Calu3 (cell line): Measurements from ENCODE around the gene DTNB. TPM values are rescaled to one million over a fixed set of nuclear protein-coding genes. Genes with fewer than 3 reads are reported as not detected.

Experiments used
- BruUV-seq: library from RNA; stranded (reverse); fragments of 400-500 nt; replicated peaks from 2 replicates; lab custom pipeline; 2021; lab: Mats Ljungman, UMichigan
- CTCF ChIA-PET: fragments of 300-600 bp; sonication (Branson Sonifier 250); formaldehyde crosslinking; loops from one replicate; lab custom pipeline; 2022; ENCODE audit warnings: antibody characterized with exemption; lab: Charles Lee
- DNase-seq: peaks from one replicate; pipeline ENCODE4 v3.0.0; 2022
- H3K27ac Mint-ChIP-seq: one replicate; pipeline ENCODE4 v1.8.0; 2022; ENCODE audit warnings: mixed read lengths; ENCODE audit not compliant: unreplicated experiment
- H3K27me3 Mint-ChIP-seq: one replicate; pipeline ENCODE4 v1.8.0; 2022; ENCODE audit warnings: mixed read lengths; ENCODE audit not compliant: unreplicated experiment
- H3K36me3 Mint-ChIP-seq: one replicate; pipeline ENCODE4 v1.8.0; 2022; ENCODE audit warnings: mild to moderate bottlenecking, moderate library complexity, mixed read lengths; ENCODE audit not compliant: insufficient read depth, unreplicated experiment
- H3K4me1 Mint-ChIP-seq: one replicate; pipeline ENCODE4 v1.8.0; 2022; ENCODE audit warnings: mild to moderate bottlenecking, low read depth, mixed read lengths; ENCODE audit not compliant: unreplicated experiment
- H3K4me3 Mint-ChIP-seq: one replicate; pipeline ENCODE4 v1.8.0; 2022; ENCODE audit warnings: mild to moderate bottlenecking, low read depth, moderate library complexity, mixed read lengths; ENCODE audit not compliant: unreplicated experiment
- H3K9me3 Mint-ChIP-seq: one replicate; pipeline ENCODE4 v1.8.0; 2022; ENCODE audit warnings: low read depth, mixed read lengths; ENCODE audit not compliant: unreplicated experiment
- CTCF ChIP-seq: fragments of 200-600 bp; IDR thresholded peaks from one replicate; pipeline ENCODE4 v1.8.0; 2022; ENCODE audit warnings: antibody characterized with exemption; ENCODE audit not compliant: unreplicated experiment
- intact Hi-C: fragments of 100-400 bp; cut with micrococcal nuclease; formaldehyde crosslinking; loops from one replicate; pipeline ENCODE4 v1.10.0; 2022; ENCODE audit not compliant: unreplicated experiment
- total RNA-seq: library from RNA; stranded (reverse); gene quantifications from 2 replicates; pipeline ENCODE4 v1.2.3, GENCODE V29; 2022

The DTNB gene
- total RNA-seq, 1 experiment from 2014 or later: 27.3 TPM

DNA sequence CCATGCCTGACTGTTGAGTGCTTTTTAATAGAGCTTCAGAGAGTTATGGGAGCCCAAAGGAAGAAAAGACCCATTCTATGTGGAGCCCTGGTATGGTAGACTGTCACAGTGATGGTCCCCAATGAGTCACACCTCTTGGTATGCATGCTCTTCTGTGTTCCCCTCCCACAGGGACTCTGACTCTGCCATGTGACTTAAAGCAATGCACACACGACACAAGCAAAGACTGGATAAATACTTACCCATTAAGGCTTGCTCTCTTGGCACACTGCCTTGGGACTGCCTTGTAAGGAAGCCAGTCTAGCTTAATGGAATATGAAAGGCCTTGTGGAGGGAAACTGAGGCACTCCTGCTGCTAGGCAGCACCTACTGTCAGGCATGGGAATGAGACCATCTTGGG, 16.7 kb upstream of the DTNB start:
- peak; percentile 63 for DNase-seq
- Mint-ChIP-seq H3K36me3 (no peaks in the 10 kb centered on the region), H3K9me3 (no peaks in the 10 kb centered on the region), H3K27ac (no peak overlapping the region), H3K4me1 (peaks cover 10% of the 10 kb centered on the region), H3K27me3 (no peaks in the 10 kb centered on the region), H3K4me3 (no peak overlapping the region)
- no TSS peak for BruUV-seq
- intact Hi-C loops: no loop called here
- CTCF ChIA-PET: interaction anchor here (1.0 to 1.3 kb wide), 2 partner anchors 9 to 72 kb away, joined by 3 to 7 read pairs; no protein-coding TSS in a partner anchor
- no peak for TF ChIP-seq CTCF

DNA sequence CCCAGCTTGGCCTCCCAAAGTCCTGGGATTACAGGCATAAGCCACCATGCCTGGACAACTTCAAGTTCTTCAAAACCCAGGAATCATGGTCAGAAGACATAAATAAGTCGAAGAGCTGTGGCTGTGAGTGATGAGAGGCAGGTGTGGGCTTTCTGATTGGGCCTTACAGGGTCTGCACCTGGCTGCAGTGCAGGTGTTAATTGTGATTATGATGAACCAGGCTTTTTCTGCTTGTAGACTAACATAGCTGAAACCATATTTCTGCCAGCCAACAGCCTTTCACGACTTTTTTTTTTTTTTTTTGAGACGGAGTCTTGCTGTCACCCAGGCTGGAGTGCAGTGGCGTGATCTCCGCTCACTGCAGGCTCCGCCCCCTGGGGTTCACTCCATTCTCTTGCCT, 14.9 kb upstream of the DTNB start:
- no peaks in the 10 kb centered on the region for H3K36me3 Mint-ChIP-seq
- no peak for DNase-seq
- intact Hi-C loops: no loop called here

DNA sequence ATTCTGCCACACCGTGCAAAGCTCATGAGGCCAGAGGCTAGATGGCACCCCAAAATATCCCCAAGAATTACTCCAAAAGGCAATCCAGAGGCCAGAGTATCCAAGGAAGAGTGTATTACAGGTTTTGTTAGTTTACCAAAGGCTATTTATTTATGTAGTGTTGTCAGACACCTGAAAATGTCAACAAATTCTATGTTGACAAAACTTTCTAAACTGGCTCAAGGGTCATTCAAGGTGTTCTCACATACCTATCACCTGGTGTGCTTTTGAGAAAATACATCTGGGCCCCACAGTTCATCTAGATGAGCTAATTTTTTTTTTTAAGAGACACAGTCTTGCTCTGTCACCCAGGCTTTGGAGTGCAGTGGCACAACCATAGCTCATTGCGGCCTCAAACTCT, 12.4 kb upstream of the DTNB start:
- TF ChIP-seq CTCF: no peak

More for the DNA sequence above, 14.9 kb upstream of the DTNB start:
- BruUV-seq: no TSS peak
- CTCF ChIA-PET: no interaction called here
- H3K27ac Mint-ChIP-seq: no peak overlapping the region
- H3K4me3 Mint-ChIP-seq: no peak overlapping the region
- peaks cover 10% of the 10 kb centered on the region for H3K4me1 Mint-ChIP-seq
- TF ChIP-seq CTCF: no peak
- no peaks in the 10 kb centered on the region for H3K9me3 Mint-ChIP-seq
- H3K27me3 Mint-ChIP-seq: no peaks in the 10 kb centered on the region

DNA sequence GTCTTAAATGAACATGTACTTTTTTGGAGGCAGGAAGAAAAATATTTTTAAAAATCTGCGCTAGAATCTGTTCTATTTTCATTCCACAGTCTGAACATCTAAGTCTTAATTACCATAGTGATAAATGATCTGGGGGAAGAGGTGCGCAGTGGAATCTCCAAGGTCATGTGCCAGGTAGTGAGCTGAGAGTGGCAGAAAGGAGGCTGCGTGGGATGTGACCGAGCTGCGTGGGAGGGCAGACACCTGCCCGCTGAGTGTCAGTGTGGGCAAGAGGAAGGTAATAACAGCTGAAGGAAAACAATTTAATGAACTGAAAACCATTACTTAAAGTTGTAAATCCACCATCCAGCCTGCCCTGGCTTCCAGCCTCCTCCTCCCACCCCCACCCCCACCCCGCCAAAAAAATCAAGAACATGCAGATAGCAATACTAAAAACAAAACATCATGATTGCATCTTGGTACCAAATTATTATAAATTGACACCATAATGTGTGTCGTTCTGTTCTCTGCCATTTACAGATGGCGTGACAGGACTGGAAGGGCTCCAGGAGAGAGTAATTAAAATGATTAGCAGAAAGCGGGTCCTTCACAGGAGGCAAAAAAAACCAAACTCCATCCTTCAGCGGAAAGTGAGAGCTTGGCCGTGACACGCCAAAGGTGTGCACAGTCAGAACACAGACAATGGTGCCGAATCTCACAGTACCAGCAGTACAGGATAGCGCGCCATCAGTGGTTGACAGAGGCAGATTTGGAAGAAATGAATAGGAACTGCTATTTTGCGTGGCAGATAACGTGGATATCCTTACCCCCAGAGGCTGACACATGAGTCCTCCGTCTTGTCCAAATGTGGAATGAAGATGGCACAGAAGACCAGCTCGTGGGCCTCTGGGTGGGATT, 11.4 kb upstream of the DTNB start:
- Mint-ChIP-seq H3K36me3 (no peaks in the 10 kb centered on the region), H3K27me3 (no peaks in the 10 kb centered on the region), H3K9me3 (no peaks in the 10 kb centered on the region), H3K4me1 (no peaks in the 10 kb centered on the region), H3K4me3 (no peak overlapping the region), H3K27ac (no peak overlapping the region)
- no peak for DNase-seq
- CTCF ChIA-PET: no interaction called here
- BruUV-seq: no TSS peak
- no peak for TF ChIP-seq CTCF
- intact Hi-C loops: no loop called here

More for the DNA sequence above, 12.4 kb upstream of the DTNB start:
- no TSS peak for BruUV-seq
- H3K36me3 Mint-ChIP-seq: no peaks in the 10 kb centered on the region
- CTCF ChIA-PET: no interaction called here
- DNase-seq: no peak
- H3K4me1 Mint-ChIP-seq: peaks cover 8% of the 10 kb centered on the region
- no peak overlapping the region for H3K4me3 Mint-ChIP-seq
- no peaks in the 10 kb centered on the region for H3K27me3 Mint-ChIP-seq
- intact Hi-C loops: no loop called here
- no peak overlapping the region for H3K27ac Mint-ChIP-seq
- no peaks in the 10 kb centered on the region for H3K9me3 Mint-ChIP-seq
